Measurements from ENCODE around the gene CDIPT.
A peak's percentile ranks its signal among the peaks of the same experiment; 100 is the strongest.

DNA sequence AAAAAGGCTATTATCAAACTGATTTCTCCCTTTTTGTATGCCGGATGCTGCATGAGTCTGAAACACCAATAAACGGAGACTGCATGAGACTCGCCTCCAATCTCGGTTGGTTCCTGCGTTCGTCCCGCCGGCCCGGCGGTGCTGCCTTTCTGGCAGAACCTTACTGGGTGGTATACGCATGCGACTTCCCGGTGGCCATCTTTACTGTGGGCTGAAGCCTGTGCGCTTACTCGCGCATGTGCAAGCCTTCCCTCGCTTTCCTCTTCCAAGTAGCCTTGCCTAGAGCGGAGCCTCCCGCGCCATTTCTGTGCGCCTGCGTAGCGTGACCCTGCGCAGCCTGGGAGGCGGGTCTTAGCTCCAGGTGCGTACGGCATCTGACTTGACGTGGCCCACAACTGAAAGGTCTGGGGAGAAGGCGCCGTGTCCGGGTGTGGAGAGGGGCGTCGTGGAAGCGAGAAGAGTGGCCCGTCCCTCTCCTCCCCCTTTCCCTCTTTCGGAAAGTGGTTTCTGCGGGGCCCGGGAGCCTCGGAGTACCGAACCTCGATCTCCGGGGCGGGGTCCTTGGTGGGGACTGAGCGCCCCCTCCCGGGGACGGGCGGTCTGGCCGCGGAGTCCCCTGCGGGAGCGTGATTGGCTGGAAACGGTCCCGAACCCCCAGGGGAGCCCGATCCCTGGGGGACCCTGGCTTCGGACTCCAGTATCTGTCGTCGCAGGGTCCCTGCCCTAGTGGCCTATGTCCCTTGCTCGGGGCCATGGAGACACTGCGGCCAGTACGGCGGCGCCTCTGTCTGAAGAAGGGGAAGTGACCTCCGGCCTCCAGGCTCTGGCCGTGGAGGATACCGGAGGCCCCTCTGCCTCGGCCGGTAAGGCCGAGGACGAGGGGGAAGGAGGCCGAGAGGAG lies 47.0 kb downstream of the CDIPT start, which contains the start of gene PAGR1:
- peak in 1 of 2 donors; percentile 48 for TF ChIP-seq POLR2A (IDR thresholded peaks at IDR 0.05)
- TF ChIP-seq, protein P1, sequence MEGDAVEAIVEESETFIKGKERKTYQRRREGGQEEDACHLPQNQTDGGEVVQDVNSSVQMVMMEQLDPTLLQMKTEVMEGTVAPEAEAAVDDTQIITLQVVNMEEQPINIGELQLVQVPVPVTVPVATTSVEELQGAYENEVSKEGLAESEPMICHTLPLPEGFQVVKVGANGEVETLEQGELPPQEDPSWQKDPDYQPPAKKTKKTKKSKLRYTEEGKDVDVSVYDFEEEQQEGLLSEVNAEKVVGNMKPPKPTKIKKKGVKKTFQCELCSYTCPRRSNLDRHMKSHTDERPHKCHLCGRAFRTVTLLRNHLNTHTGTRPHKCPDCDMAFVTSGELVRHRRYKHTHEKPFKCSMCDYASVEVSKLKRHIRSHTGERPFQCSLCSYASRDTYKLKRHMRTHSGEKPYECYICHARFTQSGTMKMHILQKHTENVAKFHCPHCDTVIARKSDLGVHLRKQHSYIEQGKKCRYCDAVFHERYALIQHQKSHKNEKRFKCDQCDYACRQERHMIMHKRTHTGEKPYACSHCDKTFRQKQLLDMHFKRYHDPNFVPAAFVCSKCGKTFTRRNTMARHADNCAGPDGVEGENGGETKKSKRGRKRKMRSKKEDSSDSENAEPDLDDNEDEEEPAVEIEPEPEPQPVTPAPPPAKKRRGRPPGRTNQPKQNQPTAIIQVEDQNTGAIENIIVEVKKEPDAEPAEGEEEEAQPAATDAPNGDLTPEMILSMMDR (IDR thresholded peaks at IDR 0.05) = peak; percentile 45 to 78 (median 76)

Data from vagina (tissue), 2 donors.